ENCODE results near the gene ATP2B3.

DNA sequence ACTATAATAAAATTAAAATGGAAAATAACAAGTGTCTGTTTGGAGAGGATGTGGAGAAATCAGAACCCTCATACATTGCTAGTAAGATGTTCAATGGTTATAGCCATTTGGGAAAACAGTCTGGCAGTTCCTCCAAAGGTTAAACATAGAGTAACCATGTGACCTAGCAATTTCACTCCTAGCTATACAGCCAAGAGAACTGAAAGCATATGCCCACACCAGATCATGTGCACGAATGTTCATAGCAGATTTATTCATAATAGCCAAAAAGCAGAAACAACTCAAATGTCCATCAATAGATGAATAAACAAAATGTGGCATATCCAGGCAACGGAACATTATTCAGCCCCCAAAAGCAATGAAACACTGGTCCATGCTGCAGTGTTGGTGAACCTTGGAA lies 90.9 kb downstream of the ATP2B3 start:
- TF ChIP-seq, protein P1, sequence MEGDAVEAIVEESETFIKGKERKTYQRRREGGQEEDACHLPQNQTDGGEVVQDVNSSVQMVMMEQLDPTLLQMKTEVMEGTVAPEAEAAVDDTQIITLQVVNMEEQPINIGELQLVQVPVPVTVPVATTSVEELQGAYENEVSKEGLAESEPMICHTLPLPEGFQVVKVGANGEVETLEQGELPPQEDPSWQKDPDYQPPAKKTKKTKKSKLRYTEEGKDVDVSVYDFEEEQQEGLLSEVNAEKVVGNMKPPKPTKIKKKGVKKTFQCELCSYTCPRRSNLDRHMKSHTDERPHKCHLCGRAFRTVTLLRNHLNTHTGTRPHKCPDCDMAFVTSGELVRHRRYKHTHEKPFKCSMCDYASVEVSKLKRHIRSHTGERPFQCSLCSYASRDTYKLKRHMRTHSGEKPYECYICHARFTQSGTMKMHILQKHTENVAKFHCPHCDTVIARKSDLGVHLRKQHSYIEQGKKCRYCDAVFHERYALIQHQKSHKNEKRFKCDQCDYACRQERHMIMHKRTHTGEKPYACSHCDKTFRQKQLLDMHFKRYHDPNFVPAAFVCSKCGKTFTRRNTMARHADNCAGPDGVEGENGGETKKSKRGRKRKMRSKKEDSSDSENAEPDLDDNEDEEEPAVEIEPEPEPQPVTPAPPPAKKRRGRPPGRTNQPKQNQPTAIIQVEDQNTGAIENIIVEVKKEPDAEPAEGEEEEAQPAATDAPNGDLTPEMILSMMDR (conservative IDR thresholded peaks at IDR 0.05; ENCODE audit: low read length): no peak
- TF ChIP-seq EZH2phosphoT487 (IDR thresholded peaks at IDR 0.05; ENCODE audit: borderline replicate concordance): no peak
